Neural cell (in vitro differentiated cells): ENCODE results near the gene MEGF11.

Experiments used
- MXI1 ChIP-seq: fragments of 450-650 bp; conservative IDR thresholded peaks from 2 replicates; pipeline ENCODE4 v1.6.1; 2014; ENCODE audit warnings: antibody characterized with exemption, mild to moderate bottlenecking; ENCODE audit not compliant: poor library complexity, severe bottlenecking
- TF ChIP-seq, protein P1 (sequence below): fragments of 450-650 bp; IDR thresholded peaks from 2 replicates; pipeline ENCODE4 v1.5.1; 2014; ENCODE audit warnings: antibody characterized with exemption, mild to moderate bottlenecking, moderate library complexity; ENCODE audit not compliant: poor library complexity, severe bottlenecking

DNA sequence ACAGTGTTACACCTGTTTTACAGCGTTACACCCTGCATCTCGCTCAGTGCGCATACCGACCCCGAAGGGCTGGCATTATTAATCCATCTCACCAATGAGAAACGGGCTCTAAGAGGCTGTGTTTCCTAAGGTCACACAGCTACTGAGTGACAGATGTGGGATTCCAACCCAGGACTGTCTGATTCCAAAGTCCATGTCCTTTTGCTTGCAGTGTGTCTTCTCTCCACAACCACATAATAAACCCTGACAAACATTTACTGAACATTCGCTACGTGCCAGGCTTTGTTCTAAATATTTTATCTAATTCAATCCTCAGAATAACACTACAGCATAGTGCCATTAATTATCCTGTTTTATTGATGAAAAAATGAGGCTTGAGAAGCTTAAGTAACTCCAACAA lies 305.2 kb downstream of the MEGF11 start:
- TF ChIP-seq, protein P1, sequence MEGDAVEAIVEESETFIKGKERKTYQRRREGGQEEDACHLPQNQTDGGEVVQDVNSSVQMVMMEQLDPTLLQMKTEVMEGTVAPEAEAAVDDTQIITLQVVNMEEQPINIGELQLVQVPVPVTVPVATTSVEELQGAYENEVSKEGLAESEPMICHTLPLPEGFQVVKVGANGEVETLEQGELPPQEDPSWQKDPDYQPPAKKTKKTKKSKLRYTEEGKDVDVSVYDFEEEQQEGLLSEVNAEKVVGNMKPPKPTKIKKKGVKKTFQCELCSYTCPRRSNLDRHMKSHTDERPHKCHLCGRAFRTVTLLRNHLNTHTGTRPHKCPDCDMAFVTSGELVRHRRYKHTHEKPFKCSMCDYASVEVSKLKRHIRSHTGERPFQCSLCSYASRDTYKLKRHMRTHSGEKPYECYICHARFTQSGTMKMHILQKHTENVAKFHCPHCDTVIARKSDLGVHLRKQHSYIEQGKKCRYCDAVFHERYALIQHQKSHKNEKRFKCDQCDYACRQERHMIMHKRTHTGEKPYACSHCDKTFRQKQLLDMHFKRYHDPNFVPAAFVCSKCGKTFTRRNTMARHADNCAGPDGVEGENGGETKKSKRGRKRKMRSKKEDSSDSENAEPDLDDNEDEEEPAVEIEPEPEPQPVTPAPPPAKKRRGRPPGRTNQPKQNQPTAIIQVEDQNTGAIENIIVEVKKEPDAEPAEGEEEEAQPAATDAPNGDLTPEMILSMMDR = no peak
- no peak for TF ChIP-seq MXI1
